Transverse colon (tissue), 4 donors: Measurements from ENCODE around the gene KPNA6. TPM values are rescaled to one million over a fixed set of nuclear protein-coding genes. Genes with fewer than 3 reads are reported as not detected.
A peak's percentile ranks its signal among the peaks of the same experiment; 100 is the strongest.

ENCODE experiments used
- DNase-seq: peaks from one replicate; pipeline ENCODE4 v3.0.0-alpha.2; 2019
- H3K27ac ChIP-seq, 4 donors: fragments of 200-600 bp; sonication (generic); 2 replicates each; pipeline ENCODE4 v1.5.1; 2016 to 2018; ENCODE audit warnings: inconsistent platforms in 4 of 4
- H3K27me3 ChIP-seq: fragments of 200-600 bp; sonication (generic); 2 replicates; pipeline ENCODE4 v1.5.1; 2017; ENCODE audit warnings: inconsistent platforms
- H3K36me3 ChIP-seq, 4 donors: fragments of 200-600 bp; sonication (generic); 2 replicates each; pipeline ENCODE4 v1.5.1; 2017 to 2019; ENCODE audit warnings: inconsistent platforms in 4 of 4
- H3K4me1 ChIP-seq, 4 donors: fragments of 200-600 bp; sonication (generic); 2 replicates each; pipeline ENCODE4 v1.5.1; 2017 to 2020; ENCODE audit warnings: inconsistent platforms in 4 of 4
- H3K4me3 ChIP-seq, 4 donors: fragments of 200-600 bp; sonication (generic); 1 replicate in 1 of 4; 2 replicates in 3 of 4; pipeline versions ENCODE4 v1.5.1 to v1.6.1; 2017 to 2019; ENCODE audit warnings: inconsistent platforms in 4 of 4
- H3K9me3 ChIP-seq, 2 donors: fragments of 200-600 bp; sonication (generic); 2 replicates each; pipeline ENCODE4 v1.5.1; 2017 to 2019; ENCODE audit warnings: inconsistent platforms in 2 of 2
- EP300 ChIP-seq: sonication (generic); formaldehyde crosslinking; IDR thresholded peaks from one replicate; pipeline ENCODE4 v1.6.1; 2017; ENCODE audit warnings: antibody characterized with exemption, low read depth
- POLR2A ChIP-seq: fragments of 450-650 bp; IDR thresholded peaks from one replicate; pipeline ENCODE4 v1.6.1; 2016; ENCODE audit warnings: antibody characterized with exemption, mild to moderate bottlenecking, moderate library complexity
- POLR2AphosphoS5 ChIP-seq, 3 donors: sonication (generic); formaldehyde crosslinking; IDR thresholded peaks; one replicate each; pipeline ENCODE4 v1.6.1; 2016; ENCODE audit warnings: antibody characterized with exemption in 3 of 3
- WGBS, 2 donors: methylation state at CpG; one replicate each; pipeline ENCODE4 v1.1.5; 2018; ENCODE audit warnings: low coverage in 1 of 2; 5-methylcytosine and 5-hydroxymethylcytosine counted together
- in situ Hi-C, 4 donors: fragments of 200-750 bp; cut with MboI; loops; one replicate each; pipeline versions ENCODE4 v1.15.0 to v1.15.1; 2017; ENCODE audit warnings: low sequenced_read_pairs in 3 of 4, low pct_ligation_motif_present in 1 of 4, low pct_unique_long_range_greater_than_20kb in 1 of 4
- intact Hi-C: fragments of 100-400 bp; cut with DNase I; formaldehyde crosslinking; loops from one replicate; pipeline ENCODE4 v1.15.1; 2023; ENCODE audit warnings: low total_unique reads
- total RNA-seq, 4 donors: library from RNA; depleted of rRNA; stranded (reverse); fragments of >200 nt; gene quantifications; one replicate each; pipeline ENCODE4 v1.1.0, GENCODE V29; 2016
- TF ChIP-seq, protein P1 (sequence below), 5 experiments: fragments of 200-600 bp in 3 of 5; fragments of 450-650 bp in 2 of 5; sonication (generic) in 3 of 5; IDR thresholded peaks; 1 replicate in 2 of 5; 2 replicates in 3 of 5; pipeline ENCODE4 v1.5.1; 2016 to 2017; ENCODE audit warnings: antibody characterized with exemption in 5 of 5, inconsistent platforms in 3 of 5, mild to moderate bottlenecking in 2 of 5, moderate library complexity in 1 of 5

KPNA6 gene
- total RNA-seq, 4 donors from 2014 or later, result 20.5 to 30.5 (median 25.4) TPM

- WGBS, 2 donors, result 96 to 100% methylated on average over 1 to 8 of the region's 8 CpGs
- intact Hi-C loops (no loop called here), in situ Hi-C loops (no loop called here)
Observed at GRCh38 chr1:32091176-32091575, 16.7 kb upstream of the KPNA6 start.

DNA sequence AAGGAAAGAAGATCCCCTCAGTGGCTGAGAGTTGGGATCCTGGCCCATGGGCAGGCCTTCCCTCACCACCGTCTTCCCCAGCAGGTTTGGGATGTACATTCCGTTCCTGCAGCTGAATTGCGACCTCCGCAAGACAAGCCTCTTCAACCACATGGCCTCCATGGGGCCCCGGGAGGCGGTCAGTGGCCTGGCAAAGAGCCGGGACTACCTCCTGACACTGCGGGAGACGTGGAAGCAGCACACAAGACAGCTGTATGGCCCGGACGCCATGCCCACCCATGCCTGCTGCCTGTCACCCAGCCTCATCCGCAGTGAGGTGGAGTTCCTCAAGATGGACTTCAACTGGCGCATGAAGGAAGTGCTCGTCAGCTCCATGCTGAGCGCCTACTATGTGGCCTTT, 16.3 kb upstream of the KPNA6 start:
- in situ Hi-C loops, result no loop called here
- no peak for TF ChIP-seq EP300
- TF ChIP-seq, protein P1, sequence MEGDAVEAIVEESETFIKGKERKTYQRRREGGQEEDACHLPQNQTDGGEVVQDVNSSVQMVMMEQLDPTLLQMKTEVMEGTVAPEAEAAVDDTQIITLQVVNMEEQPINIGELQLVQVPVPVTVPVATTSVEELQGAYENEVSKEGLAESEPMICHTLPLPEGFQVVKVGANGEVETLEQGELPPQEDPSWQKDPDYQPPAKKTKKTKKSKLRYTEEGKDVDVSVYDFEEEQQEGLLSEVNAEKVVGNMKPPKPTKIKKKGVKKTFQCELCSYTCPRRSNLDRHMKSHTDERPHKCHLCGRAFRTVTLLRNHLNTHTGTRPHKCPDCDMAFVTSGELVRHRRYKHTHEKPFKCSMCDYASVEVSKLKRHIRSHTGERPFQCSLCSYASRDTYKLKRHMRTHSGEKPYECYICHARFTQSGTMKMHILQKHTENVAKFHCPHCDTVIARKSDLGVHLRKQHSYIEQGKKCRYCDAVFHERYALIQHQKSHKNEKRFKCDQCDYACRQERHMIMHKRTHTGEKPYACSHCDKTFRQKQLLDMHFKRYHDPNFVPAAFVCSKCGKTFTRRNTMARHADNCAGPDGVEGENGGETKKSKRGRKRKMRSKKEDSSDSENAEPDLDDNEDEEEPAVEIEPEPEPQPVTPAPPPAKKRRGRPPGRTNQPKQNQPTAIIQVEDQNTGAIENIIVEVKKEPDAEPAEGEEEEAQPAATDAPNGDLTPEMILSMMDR (IDR thresholded peaks at IDR 0.05), result no peak
- TF ChIP-seq POLR2AphosphoS5 (IDR thresholded peaks at IDR 0.05), result no peak
- no peak for TF ChIP-seq POLR2A
- intact Hi-C loops, result no loop called here
- Histone ChIP-seq H3K27me3 (no peaks in the 10 kb centered on the region), H3K9me3 (no peaks in the 10 kb centered on the region), H3K27ac (no peak overlapping the region), H3K4me3 (no peak overlapping the region), H3K4me1 (no peaks in the 10 kb centered on the region), H3K36me3 (peaks cover 0 to 26% (median 8%) of the 10 kb centered on the region in 4 donors)
- no peak for DNase-seq
- WGBS, 2 donors, result 97% methylated on average over 15 of the region's 15 CpGs; no CpG with 5 or more reads in 1 of the 2 donors

More at GRCh38 chr1:32091176-32091575, 16.7 kb upstream of the KPNA6 start:
- no peak for DNase-seq
- Histone ChIP-seq H3K27ac (no peak overlapping the region), H3K27me3 (no peaks in the 10 kb centered on the region), H3K36me3 (peaks cover 0 to 21% (median 8%) of the 10 kb centered on the region in 4 donors), H3K9me3 (no peaks in the 10 kb centered on the region), H3K4me1 (no peaks in the 10 kb centered on the region), H3K4me3 (no peak overlapping the region)
- no peak for TF ChIP-seq POLR2AphosphoS5 (IDR thresholded peaks at IDR 0.05)

GRCh38 chr1:32094746-32095521, 12.9 kb upstream of the KPNA6 start:
- no peak overlapping the region for H3K4me3 ChIP-seq
- peak overlapping the region in 1 of 4 donors; percentile 36 for H3K27ac ChIP-seq
- no peaks in the 10 kb centered on the region for H3K4me1 ChIP-seq
- WGBS, 2 donors, result 82 to 93% methylated on average over 2 to 11 of the region's 11 CpGs
- peak; percentile 20 for DNase-seq
- H3K27me3 ChIP-seq, result no peaks in the 10 kb centered on the region
- H3K36me3 ChIP-seq, result peaks cover 0 to 32% (median 8%) of the 10 kb centered on the region in 4 donors
- TF ChIP-seq POLR2AphosphoS5 (IDR thresholded peaks at IDR 0.05) (peak in 1 of 3 donors; percentile 50), EP300 (no peak)
- no peaks in the 10 kb centered on the region for H3K9me3 ChIP-seq
- intact Hi-C loops, result no loop called here
- in situ Hi-C loops, result no loop called here

DNA sequence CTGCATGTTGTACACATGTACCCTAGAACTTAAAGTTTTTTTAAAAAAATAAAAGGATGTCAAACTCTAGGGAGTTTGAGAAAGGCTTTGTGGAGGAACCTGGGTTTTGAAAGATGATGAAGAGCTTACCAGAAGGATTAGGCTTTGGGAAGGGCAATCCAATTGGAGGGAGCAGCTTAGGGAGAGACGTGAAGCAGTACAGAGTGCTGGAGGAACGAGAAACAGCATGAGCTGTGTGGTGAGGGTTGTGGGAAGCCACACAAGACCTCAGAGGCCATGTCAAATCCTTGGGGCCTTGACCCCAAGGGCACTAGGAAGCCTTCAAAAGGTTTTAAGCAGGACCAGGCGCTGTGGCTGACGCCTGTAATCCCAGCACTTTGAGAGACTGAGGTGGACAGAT, 8.4 kb upstream of the KPNA6 start:
- WGBS, 2 donors, result 89 to 93% methylated on average over 2 to 4 of the region's 4 CpGs
- Histone ChIP-seq H3K4me1 (no peaks in the 10 kb centered on the region), H3K36me3 (peaks cover 0 to 22% (median 4%) of the 10 kb centered on the region in 4 donors), H3K27ac (no peak overlapping the region), H3K4me3 (no peak overlapping the region), H3K9me3 (no peaks in the 10 kb centered on the region), H3K27me3 (no peaks in the 10 kb centered on the region)
- in situ Hi-C loops, result no loop called here
- TF ChIP-seq EP300 (no peak), POLR2AphosphoS5 (IDR thresholded peaks at IDR 0.05) (no peak), POLR2A (no peak)
- TF ChIP-seq, protein P1 (IDR thresholded peaks at IDR 0.05), result no peak
- intact Hi-C loops, result no loop called here
- no peak for DNase-seq

- in situ Hi-C loops, result no loop called here
- intact Hi-C loops, result no loop called here
- Histone ChIP-seq H3K4me1 (no peaks in the 10 kb centered on the region), H3K4me3 (no peak overlapping the region), H3K27me3 (no peaks in the 10 kb centered on the region), H3K9me3 (no peaks in the 10 kb centered on the region), H3K27ac (no peak overlapping the region), H3K36me3 (peaks cover 0 to 22% (median 4%) of the 10 kb centered on the region in 4 donors)
- no peak for DNase-seq
- TF ChIP-seq POLR2A (no peak), POLR2AphosphoS5 (IDR thresholded peaks at IDR 0.05) (no peak), EP300 (no peak)
- TF ChIP-seq, protein P1 (IDR thresholded peaks at IDR 0.05), result no peak
- WGBS, 2 donors, result 88 to 90% methylated on average over 8 to 10 of the region's 10 CpGs
Observed at GRCh38 chr1:32100359-32100758, 7.5 kb upstream of the KPNA6 start.
